Fibroblast of skin of left biceps (primary cell): ENCODE measurements around the gene CAMSAP3.
"Not testable (repeated sequence)": the region's sequence is repeated elsewhere in the genome, so short reads cannot be mapped to it uniquely, and the experiment has no call there.

Experiments
- DNase-seq, 2 experiments: peaks; one replicate each; pipeline ENCODE4 v3.0.0-alpha.2; 2013; ENCODE audit warnings: low read depth in 2 of 2

Gene CAMSAP3

GRCh38 chr19:7595466-7596133 is at the start of gene CAMSAP3:
Gene CAMSAP3, plus strand, starts transcription at chr19:7595863. Its CDS starts 140 bp downstream, at chr19:7596003.
- no peak for DNase-seq

GRCh38 chr19:7545904-7546303 is 49.8 kb upstream of the CAMSAP3 start:
- DNase-seq: no peak

- no peak for DNase-seq
Observed at GRCh38 chr19:7547159-7547558, 48.5 kb upstream of the CAMSAP3 start.

- no peak for DNase-seq
Observed at GRCh38 chr19:7549429-7550148, 46.1 kb upstream of the CAMSAP3 start.

- DNase-seq: no peak
Observed at GRCh38 chr19:7550169-7550770, 45.4 kb upstream of the CAMSAP3 start.

GRCh38 chr19:7550987-7551761 is 44.5 kb upstream of the CAMSAP3 start:
- DNase-seq: no peak

GRCh38 chr19:7552781-7553180 is 42.9 kb upstream of the CAMSAP3 start:
- no peak for DNase-seq

GRCh38 chr19:7554565-7554964 is 41.1 kb upstream of the CAMSAP3 start:
- no peak for DNase-seq

GRCh38 chr19:7554990-7555864 is 40.4 kb upstream of the CAMSAP3 start:
- no peak for DNase-seq

GRCh38 chr19:7556696-7557315 is 38.9 kb upstream of the CAMSAP3 start:
- DNase-seq: no peak

GRCh38 chr19:7558667-7559066 is 37.0 kb upstream of the CAMSAP3 start:
- no peak for DNase-seq

GRCh38 chr19:7559102-7559501 is 36.6 kb upstream of the CAMSAP3 start:
- DNase-seq: no peak

- DNase-seq: no peak
Observed at GRCh38 chr19:7560255-7560654, 35.4 kb upstream of the CAMSAP3 start.

- DNase-seq: no peak
Observed at GRCh38 chr19:7561325-7561724, 34.3 kb upstream of the CAMSAP3 start.

GRCh38 chr19:7562646-7563393 is 32.8 kb upstream of the CAMSAP3 start:
- DNase-seq: no peak

GRCh38 chr19:7564866-7565265 is 30.8 kb upstream of the CAMSAP3 start:
- no peak for DNase-seq

- DNase-seq: no peak
Observed at GRCh38 chr19:7565332-7565731, 30.3 kb upstream of the CAMSAP3 start.

- DNase-seq: no peak
Observed at GRCh38 chr19:7570761-7571160, 24.9 kb upstream of the CAMSAP3 start.

- no peak for DNase-seq
Observed at GRCh38 chr19:7575434-7576040, 20.1 kb upstream of the CAMSAP3 start.

- not testable (repeated sequence) for DNase-seq
Observed at GRCh38 chr19:7577422-7577821, 18.2 kb upstream of the CAMSAP3 start.
